Measurements from ENCODE around the gene LCLAT1.

DNA sequence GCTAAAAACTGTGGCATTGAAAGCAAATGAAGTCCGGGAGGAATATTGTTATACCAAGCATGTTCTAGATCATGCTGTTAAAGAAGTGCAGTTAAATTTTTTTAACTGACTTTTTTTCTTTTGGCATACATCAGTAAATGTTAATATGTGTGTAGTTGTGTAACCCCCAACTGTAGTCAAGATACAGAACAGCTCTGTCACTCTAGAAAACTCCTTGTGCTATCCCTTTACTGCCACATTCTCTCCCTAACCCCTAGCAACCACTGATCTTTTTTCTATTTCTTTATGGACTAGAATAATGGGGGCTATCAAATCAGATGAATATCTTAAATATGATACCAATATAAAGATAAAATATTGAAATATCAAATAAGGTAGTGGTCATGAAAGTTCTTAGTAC is 46.4 kb downstream of the LCLAT1 start:
- TF ChIP-seq, protein P1, sequence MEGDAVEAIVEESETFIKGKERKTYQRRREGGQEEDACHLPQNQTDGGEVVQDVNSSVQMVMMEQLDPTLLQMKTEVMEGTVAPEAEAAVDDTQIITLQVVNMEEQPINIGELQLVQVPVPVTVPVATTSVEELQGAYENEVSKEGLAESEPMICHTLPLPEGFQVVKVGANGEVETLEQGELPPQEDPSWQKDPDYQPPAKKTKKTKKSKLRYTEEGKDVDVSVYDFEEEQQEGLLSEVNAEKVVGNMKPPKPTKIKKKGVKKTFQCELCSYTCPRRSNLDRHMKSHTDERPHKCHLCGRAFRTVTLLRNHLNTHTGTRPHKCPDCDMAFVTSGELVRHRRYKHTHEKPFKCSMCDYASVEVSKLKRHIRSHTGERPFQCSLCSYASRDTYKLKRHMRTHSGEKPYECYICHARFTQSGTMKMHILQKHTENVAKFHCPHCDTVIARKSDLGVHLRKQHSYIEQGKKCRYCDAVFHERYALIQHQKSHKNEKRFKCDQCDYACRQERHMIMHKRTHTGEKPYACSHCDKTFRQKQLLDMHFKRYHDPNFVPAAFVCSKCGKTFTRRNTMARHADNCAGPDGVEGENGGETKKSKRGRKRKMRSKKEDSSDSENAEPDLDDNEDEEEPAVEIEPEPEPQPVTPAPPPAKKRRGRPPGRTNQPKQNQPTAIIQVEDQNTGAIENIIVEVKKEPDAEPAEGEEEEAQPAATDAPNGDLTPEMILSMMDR (IDR thresholded peaks at IDR 0.05; ENCODE audit: low read depth, low read length, missing input control): no peak
- TF ChIP-seq, protein P2, sequence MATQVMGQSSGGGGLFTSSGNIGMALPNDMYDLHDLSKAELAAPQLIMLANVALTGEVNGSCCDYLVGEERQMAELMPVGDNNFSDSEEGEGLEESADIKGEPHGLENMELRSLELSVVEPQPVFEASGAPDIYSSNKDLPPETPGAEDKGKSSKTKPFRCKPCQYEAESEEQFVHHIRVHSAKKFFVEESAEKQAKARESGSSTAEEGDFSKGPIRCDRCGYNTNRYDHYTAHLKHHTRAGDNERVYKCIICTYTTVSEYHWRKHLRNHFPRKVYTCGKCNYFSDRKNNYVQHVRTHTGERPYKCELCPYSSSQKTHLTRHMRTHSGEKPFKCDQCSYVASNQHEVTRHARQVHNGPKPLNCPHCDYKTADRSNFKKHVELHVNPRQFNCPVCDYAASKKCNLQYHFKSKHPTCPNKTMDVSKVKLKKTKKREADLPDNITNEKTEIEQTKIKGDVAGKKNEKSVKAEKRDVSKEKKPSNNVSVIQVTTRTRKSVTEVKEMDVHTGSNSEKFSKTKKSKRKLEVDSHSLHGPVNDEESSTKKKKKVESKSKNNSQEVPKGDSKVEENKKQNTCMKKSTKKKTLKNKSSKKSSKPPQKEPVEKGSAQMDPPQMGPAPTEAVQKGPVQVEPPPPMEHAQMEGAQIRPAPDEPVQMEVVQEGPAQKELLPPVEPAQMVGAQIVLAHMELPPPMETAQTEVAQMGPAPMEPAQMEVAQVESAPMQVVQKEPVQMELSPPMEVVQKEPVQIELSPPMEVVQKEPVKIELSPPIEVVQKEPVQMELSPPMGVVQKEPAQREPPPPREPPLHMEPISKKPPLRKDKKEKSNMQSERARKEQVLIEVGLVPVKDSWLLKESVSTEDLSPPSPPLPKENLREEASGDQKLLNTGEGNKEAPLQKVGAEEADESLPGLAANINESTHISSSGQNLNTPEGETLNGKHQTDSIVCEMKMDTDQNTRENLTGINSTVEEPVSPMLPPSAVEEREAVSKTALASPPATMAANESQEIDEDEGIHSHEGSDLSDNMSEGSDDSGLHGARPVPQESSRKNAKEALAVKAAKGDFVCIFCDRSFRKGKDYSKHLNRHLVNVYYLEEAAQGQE (IDR thresholded peaks at IDR 0.05): no peak
- no peak for TF ChIP-seq HNF4G (IDR thresholded peaks at IDR 0.05)
